AG09319 (cell line): ENCODE results near the gene CACNA1C.
"Not testable (repeated sequence)": the region's sequence is repeated elsewhere in the genome, so short reads cannot be mapped to it uniquely, and the experiment has no call there.

Experiments used
- DNase-seq: peaks from one replicate; pipeline ENCODE4 v3.0.0-alpha.2; 2010; ENCODE audit warnings: low read depth; ENCODE audit errors: extremely low read depth
- TF ChIP-seq, protein P1 (sequence below): IDR thresholded peaks from 2 replicates; pipeline ENCODE4 v1.5.1; 2011; ENCODE audit warnings: low read depth, mild to moderate bottlenecking, inconsistent platforms, low read length, moderate library complexity

Gene CACNA1C

DNA sequence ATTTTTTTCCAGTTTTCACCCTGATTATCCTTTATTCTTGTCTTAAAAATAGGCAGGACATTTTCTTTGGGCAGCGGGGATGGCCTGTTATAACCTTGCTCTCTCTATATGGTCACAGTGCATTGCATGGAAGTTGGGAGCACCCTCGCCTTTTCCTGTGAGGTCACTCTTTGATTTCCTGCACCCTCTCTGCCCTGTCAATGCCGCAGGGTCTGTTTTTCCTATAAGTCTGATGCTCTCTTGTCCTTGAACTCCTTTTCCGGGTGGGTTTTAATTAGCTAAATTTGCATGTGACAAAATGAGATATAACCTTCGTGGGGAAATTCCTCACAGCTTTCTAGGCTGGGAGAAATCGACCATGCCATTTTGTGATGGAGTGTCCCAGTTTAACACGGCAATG, 194.3 kb downstream of the CACNA1C start:
- TF ChIP-seq, protein P1, sequence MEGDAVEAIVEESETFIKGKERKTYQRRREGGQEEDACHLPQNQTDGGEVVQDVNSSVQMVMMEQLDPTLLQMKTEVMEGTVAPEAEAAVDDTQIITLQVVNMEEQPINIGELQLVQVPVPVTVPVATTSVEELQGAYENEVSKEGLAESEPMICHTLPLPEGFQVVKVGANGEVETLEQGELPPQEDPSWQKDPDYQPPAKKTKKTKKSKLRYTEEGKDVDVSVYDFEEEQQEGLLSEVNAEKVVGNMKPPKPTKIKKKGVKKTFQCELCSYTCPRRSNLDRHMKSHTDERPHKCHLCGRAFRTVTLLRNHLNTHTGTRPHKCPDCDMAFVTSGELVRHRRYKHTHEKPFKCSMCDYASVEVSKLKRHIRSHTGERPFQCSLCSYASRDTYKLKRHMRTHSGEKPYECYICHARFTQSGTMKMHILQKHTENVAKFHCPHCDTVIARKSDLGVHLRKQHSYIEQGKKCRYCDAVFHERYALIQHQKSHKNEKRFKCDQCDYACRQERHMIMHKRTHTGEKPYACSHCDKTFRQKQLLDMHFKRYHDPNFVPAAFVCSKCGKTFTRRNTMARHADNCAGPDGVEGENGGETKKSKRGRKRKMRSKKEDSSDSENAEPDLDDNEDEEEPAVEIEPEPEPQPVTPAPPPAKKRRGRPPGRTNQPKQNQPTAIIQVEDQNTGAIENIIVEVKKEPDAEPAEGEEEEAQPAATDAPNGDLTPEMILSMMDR = no peak
- DNase-seq = no peak

DNA sequence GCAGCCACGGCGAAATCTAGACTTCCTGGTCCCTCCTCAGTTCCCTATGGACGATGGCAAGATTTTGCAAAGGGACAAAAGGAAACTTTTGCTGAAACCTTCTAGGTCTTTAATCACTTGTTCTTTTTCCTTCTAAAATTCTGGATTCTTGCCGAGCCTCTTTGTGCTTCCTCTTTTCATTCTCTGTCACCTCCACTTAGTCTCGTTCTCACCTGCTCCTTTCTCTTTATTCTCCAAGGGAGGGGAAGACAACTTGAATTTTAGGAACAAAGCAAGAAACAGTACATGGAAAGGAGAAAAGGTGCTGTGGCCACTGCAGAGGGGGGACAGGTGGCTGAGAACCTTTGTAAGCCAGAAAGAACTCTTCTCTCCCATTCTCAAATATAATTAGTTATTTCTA, 194.8 kb downstream of the CACNA1C start:
- DNase-seq = no peak
- TF ChIP-seq, protein P1 = no peak

DNA sequence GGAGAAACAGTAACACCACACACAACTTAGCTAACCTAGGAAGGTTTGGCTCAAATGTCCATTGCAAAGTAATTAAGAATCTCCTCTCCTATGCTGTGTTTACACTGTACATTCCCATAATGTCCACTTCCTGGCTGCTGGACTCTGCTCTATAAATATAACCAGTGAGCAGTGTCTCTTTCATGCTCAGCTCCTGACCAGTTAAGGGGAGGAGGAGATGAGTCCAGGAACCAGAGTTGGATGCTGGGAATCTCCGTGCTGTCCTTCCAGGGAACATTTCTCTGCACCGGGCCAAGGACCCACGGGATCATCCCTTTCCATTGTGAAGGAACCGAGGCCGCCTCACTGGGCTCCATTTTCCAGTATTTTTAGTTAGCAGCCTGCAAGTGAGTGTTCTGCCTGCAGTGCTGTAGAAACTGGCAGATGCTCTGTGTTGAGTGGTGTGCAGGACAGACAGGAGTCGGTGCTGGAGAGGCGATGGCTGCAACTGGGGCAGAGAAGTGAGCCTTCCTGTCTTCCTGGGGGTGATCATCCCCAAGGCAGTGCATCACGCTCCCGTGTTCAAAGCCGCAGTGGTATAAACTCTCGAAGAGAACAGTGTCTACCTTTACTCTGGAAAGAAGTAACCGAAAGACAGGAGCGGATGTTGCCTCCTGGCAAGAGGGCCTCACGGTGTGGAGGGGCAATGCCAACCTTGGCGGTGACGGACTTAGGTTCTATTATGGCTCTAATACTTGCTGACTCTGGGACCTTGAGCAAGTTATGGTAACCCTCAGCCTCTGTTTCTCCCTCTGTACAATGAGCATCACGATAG, 195.5 kb downstream of the CACNA1C start:
- TF ChIP-seq, protein P1 = no peak
- no peak for DNase-seq

DNA sequence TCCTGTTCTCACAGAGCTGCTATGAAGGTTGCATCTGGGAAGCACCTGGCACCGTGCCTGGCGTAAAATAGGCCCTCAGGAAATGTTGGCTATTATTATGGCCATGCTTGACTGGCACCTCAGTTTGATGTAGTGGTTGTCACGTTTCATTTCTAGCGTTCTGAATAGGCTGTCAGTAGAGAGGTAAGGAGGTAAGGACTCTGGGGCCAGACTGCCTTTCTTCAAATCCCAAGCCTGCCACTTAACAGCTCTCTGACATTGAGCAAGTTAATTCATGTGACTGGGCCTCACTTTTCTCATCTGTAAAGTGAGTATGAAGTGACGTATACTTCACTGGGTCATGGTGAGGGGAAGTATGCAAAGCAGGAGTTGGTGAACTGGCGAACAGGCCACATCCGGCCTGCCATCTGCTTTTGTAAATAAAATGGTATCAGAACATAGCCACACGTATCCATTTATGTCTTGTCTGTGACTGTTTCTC, 196.2 kb downstream of the CACNA1C start:
- no peak for DNase-seq
- TF ChIP-seq, protein P1 = no peak

DNA sequence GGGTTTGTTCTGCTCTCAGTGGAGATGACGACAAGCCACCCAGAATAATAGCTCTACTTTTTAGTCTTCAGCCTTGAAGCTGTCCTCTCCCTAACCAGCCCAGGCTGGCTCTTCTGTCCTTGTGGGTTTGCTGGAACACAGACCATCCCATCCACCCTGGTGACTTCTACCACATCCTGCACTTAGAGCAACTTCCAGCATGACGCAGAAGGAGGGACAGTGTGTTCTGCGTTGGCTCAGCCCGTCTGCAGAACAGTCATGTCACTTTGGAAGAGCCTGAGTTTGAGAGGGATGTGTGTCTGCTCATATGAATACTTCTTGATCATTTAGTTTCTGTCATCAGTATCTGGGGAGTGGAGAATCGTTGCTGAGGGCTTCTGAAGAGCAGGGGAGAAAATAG, 198.0 kb downstream of the CACNA1C start:
- DNase-seq = no peak
- TF ChIP-seq, protein P1 = no peak

DNA sequence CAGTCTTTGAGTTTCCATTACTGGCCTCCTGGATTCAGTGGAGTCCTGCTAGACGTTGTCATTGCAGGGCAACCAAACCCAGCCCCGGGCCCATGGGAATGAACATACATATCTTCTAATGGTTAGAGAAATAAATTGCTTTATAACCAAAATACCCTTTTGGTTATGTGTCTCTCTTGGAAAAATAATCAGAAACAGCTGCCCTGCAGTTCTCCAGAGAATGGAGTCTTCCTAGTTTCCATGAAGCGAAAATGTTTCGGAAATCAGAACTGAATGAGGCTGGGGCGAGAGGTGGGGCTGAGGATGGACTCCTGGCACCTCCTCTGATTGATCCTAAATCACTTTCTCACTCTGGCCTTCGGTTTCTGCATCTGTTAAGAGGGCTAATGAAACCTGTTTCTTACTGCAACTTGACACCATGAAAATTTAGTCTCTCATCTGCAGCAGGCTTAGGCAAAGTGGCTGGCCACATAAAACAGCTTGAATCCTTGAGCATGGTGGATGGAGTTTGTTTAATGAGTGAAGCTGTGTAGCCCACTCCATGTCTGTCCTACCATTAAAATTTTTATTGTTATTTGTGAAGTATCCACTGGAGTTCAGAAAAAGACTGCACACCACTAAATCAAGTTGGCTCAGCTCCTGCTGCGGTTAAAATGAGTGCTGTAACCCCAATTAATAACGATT, 198.9 kb downstream of the CACNA1C start:
- TF ChIP-seq, protein P1 = no peak

DNA sequence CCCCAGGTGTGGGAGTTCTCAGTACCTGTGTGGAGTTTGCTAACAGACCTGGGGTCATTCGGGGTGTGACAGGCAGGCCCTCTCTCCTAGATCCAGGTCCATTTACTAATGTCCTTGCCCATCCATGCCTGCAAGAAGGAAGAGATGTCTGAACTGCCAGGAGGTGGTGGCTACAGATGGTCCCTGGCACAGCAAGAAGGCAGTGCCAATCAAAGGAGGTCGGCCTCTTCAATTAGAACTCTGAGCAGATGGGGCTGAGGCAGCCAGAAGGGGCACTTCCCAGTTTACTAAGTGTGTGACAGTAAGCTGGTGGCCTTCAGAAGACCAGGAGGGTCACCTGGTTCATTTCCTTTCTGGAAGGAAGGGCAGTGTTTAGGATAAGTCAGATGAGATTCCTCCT, 202.5 kb downstream of the CACNA1C start:
- no peak for DNase-seq
- TF ChIP-seq, protein P1 = no peak

More for the DNA sequence above, 198.9 kb downstream of the CACNA1C start:
- no peak for DNase-seq

DNA sequence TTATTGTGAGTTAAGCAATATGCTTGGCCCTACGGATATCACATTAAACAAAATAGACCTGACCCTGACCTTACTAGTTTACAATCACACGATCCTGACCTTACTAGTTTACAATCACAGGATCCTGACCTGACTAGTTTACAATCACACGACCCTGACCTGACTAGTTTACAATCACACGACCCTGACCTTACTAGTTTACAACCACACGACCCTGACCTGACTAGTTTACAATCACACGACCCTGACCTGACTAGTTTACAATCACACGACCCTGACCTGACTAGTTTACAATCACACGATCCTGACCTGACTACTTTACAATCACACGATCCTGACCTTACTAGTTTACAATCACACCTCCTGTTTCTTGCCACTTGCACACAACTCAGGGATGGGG, 202.9 kb downstream of the CACNA1C start:
- DNase-seq = not testable (repeated sequence)
